ENCODE measurements around the gene NTM. TPM values are rescaled to one million over a fixed set of nuclear protein-coding genes. Genes with fewer than 3 reads are reported as not detected.

NTM gene
- total RNA-seq, 4 donors from 2014 or later: 3.6 to 11.8 (median 7.8) TPM

GRCh38 chr11:132245403-132246385, 875.3 kb downstream of the NTM start:
- no peak overlapping the region for H3K27ac ChIP-seq
- H3K27me3 ChIP-seq: no peaks in the 10 kb centered on the region
- H3K4me3 ChIP-seq: no peak overlapping the region
- WGBS, 2 donors (ENCODE audit: low coverage in 1 of 2): 75 to 77% methylated on average over 11 to 25 of the region's 33 CpGs
- TF ChIP-seq, protein P1, sequence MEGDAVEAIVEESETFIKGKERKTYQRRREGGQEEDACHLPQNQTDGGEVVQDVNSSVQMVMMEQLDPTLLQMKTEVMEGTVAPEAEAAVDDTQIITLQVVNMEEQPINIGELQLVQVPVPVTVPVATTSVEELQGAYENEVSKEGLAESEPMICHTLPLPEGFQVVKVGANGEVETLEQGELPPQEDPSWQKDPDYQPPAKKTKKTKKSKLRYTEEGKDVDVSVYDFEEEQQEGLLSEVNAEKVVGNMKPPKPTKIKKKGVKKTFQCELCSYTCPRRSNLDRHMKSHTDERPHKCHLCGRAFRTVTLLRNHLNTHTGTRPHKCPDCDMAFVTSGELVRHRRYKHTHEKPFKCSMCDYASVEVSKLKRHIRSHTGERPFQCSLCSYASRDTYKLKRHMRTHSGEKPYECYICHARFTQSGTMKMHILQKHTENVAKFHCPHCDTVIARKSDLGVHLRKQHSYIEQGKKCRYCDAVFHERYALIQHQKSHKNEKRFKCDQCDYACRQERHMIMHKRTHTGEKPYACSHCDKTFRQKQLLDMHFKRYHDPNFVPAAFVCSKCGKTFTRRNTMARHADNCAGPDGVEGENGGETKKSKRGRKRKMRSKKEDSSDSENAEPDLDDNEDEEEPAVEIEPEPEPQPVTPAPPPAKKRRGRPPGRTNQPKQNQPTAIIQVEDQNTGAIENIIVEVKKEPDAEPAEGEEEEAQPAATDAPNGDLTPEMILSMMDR (IDR thresholded peaks at IDR 0.05): no peak
- TF ChIP-seq POLR2AphosphoS5 (IDR thresholded peaks at IDR 0.05) (no peak), EP300 (IDR thresholded peaks at IDR 0.05) (no peak), POLR2A (IDR thresholded peaks at IDR 0.05) (no peak)
- no peaks in the 10 kb centered on the region for H3K4me1 ChIP-seq
- no peak for ATAC-seq
- H3K9me3 ChIP-seq: peaks cover 0 to 8% (median 0%) of the 10 kb centered on the region in 3 donors
- no peaks in the 10 kb centered on the region for H3K36me3 ChIP-seq

DNA sequence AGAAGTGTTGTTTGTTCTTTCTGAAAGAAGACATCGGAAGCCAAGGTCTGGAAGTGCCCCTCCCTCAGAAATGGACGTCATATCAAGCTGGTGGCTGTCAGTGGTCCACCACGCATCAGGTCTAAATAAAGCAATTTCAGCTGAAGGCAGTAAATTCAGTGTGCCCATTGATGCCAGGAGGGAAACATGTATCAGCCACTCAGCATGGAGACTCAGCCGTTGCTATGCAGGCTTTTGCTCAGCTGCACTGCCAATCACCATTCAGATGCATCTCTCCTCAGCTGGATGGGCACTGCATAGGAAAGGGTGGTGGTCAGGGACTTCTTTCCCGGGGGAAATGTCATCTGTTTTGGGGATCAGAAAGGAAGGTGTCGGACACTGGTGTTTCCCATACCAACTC, 878.2 kb downstream of the NTM start:
- Histone ChIP-seq H3K27me3 (no peaks in the 10 kb centered on the region), H3K4me1 (no peaks in the 10 kb centered on the region), H3K4me3 (no peak overlapping the region), H3K9me3 (peaks cover 0 to 8% (median 0%) of the 10 kb centered on the region in 3 donors), H3K36me3 (no peaks in the 10 kb centered on the region), H3K27ac (no peak overlapping the region)
- ATAC-seq: no peak
- 80 to 100% methylated on average over 1 to 2 of the region's 6 CpGs for WGBS, 2 donors (ENCODE audit: low coverage in 1 of 2)
- TF ChIP-seq POLR2A (IDR thresholded peaks at IDR 0.05) (no peak), EP300 (IDR thresholded peaks at IDR 0.05) (no peak), POLR2AphosphoS5 (IDR thresholded peaks at IDR 0.05) (no peak)
- TF ChIP-seq, protein P1 (IDR thresholded peaks at IDR 0.05): no peak

- Histone ChIP-seq H3K4me1 (no peaks in the 10 kb centered on the region), H3K4me3 (no peak overlapping the region), H3K27ac (no peak overlapping the region), H3K27me3 (no peaks in the 10 kb centered on the region), H3K36me3 (no peaks in the 10 kb centered on the region), H3K9me3 (peaks cover 0 to 8% (median 0%) of the 10 kb centered on the region in 3 donors)
- TF ChIP-seq, protein P1 (IDR thresholded peaks at IDR 0.05): no peak
- TF ChIP-seq POLR2A (IDR thresholded peaks at IDR 0.05) (no peak), EP300 (IDR thresholded peaks at IDR 0.05) (no peak), POLR2AphosphoS5 (IDR thresholded peaks at IDR 0.05) (no peak)
- 52% methylated on average over 3 of the region's 5 CpGs for WGBS, 2 donors (ENCODE audit: low coverage in 1 of 2)
- no peak for ATAC-seq
These were observed 878.8 kb downstream of the NTM start for GRCh38 chr11:132249256-132249655.

- H3K9me3 ChIP-seq: peaks cover 0 to 8% (median 0%) of the 10 kb centered on the region in 3 donors
- H3K27ac ChIP-seq: no peak overlapping the region
- no peaks in the 10 kb centered on the region for H3K4me1 ChIP-seq
- 83 to 100% methylated on average over 1 of the region's 1 CpG for WGBS, 2 donors (ENCODE audit: low coverage in 1 of 2)
- H3K4me3 ChIP-seq: no peak overlapping the region
- H3K27me3 ChIP-seq: no peaks in the 10 kb centered on the region
- no peaks in the 10 kb centered on the region for H3K36me3 ChIP-seq
- no peak for TF ChIP-seq POLR2A (IDR thresholded peaks at IDR 0.05)
- TF ChIP-seq POLR2AphosphoS5 (IDR thresholded peaks at IDR 0.05): no peak
- TF ChIP-seq, protein P1 (IDR thresholded peaks at IDR 0.05): no peak
- TF ChIP-seq EP300 (IDR thresholded peaks at IDR 0.05): no peak
- no peak for ATAC-seq
These were observed 880.6 kb downstream of the NTM start for GRCh38 chr11:132251061-132251460.
